ENCODE results near the gene ABHD14A.
"Not testable (repeated sequence)": the region's sequence is repeated elsewhere in the genome, so short reads cannot be mapped to it uniquely, and the experiment has no call there.

ABHD14A gene

GRCh38 chr3:51974963-51975851, at the start of gene ABHD14A:
Gene ABHD14A, plus strand, starts transcription at chr3:51975064. Its CDS starts 72 bp downstream, at chr3:51975136.
- peak; percentile 63 for DNase-seq (ENCODE audit: low spot score)

- DNase-seq (ENCODE audit: low spot score) = no peak
These were observed 47.5 kb upstream of the ABHD14A start for GRCh38 chr3:51927061-51927977.

- DNase-seq (ENCODE audit: low spot score) = no peak
These were observed 46.4 kb upstream of the ABHD14A start for GRCh38 chr3:51928438-51928837.

- DNase-seq (ENCODE audit: low spot score) = not testable (repeated sequence)
These were observed 45.9 kb upstream of the ABHD14A start for GRCh38 chr3:51928981-51929380.

- DNase-seq (ENCODE audit: low spot score) = no peak
These were observed 45.4 kb upstream of the ABHD14A start for GRCh38 chr3:51929420-51930003.

- no peak for DNase-seq (ENCODE audit: low spot score)
These were observed 44.4 kb upstream of the ABHD14A start for GRCh38 chr3:51930439-51930838.

GRCh38 chr3:51931756-51932155, 43.1 kb upstream of the ABHD14A start:
- DNase-seq (ENCODE audit: low spot score) = no peak

GRCh38 chr3:51932471-51933370, 42.1 kb upstream of the ABHD14A start:
- no peak for DNase-seq (ENCODE audit: low spot score)

- no peak for DNase-seq (ENCODE audit: low spot score)
These were observed 41.3 kb upstream of the ABHD14A start for GRCh38 chr3:51933471-51934138.

- DNase-seq (ENCODE audit: low spot score) = no peak
These were observed 40.6 kb upstream of the ABHD14A start for GRCh38 chr3:51934139-51934850.

- no peak for DNase-seq (ENCODE audit: low spot score)
These were observed 39.6 kb upstream of the ABHD14A start for GRCh38 chr3:51934991-51935885.

GRCh38 chr3:51935886-51936755, 38.7 kb upstream of the ABHD14A start:
- DNase-seq (ENCODE audit: low spot score) = no peak

- DNase-seq (ENCODE audit: low spot score) = no peak
These were observed 37.9 kb upstream of the ABHD14A start for GRCh38 chr3:51937014-51937413.

GRCh38 chr3:51937611-51938450, 37.0 kb upstream of the ABHD14A start:
- DNase-seq (ENCODE audit: low spot score) = no peak

- no peak for DNase-seq (ENCODE audit: low spot score)
These were observed 36.0 kb upstream of the ABHD14A start for GRCh38 chr3:51938780-51939425.

- DNase-seq (ENCODE audit: low spot score) = no peak
These were observed 34.0 kb upstream of the ABHD14A start for GRCh38 chr3:51940648-51941462.
